DND-41 (cell line): ENCODE measurements around the gene CTTNBP2NL.
"Not testable (repeated sequence)": the region's sequence is repeated elsewhere in the genome, so short reads cannot be mapped to it uniquely, and the experiment has no call there.

Experiments
- ATAC-seq: fragments of 200-7000 bp; cut with Tn5 transposase; 3 replicates; pipeline ENCODE4 v1.9.1; 2021; ENCODE audit warnings: low read depth; ENCODE audit not compliant: insufficient read depth
- DNase-seq: peaks from one replicate; pipeline ENCODE4 v3.0.0-alpha.2; 2020
- H2AFZ ChIP-seq: 2 replicates; pipeline ENCODE4 v1.6.0; 2012; ENCODE audit warnings: low read depth, low read length
- H3K27ac ChIP-seq: 2 replicates; pipeline ENCODE4 v1.5.1; 2012; ENCODE audit warnings: low read length, inconsistent platforms
- H3K27me3 ChIP-seq: fragments of 200-600 bp; sonication (generic); 2 replicates; pipeline ENCODE4 v1.6.0; 2012; ENCODE audit warnings: low read length, mild to moderate bottlenecking, inconsistent platforms; ENCODE audit not compliant: insufficient read depth, poor library complexity
- H3K36me3 ChIP-seq: 2 replicates; pipeline ENCODE4 v1.5.1; 2012; ENCODE audit warnings: low read length, inconsistent platforms; ENCODE audit not compliant: insufficient read depth
- H3K4me1 ChIP-seq: 2 replicates; pipeline ENCODE4 v1.5.1; 2012; ENCODE audit warnings: mild to moderate bottlenecking, low read length; ENCODE audit not compliant: insufficient read depth
- H3K4me2 ChIP-seq: 2 replicates; pipeline ENCODE4 v1.6.0; 2012; ENCODE audit warnings: mild to moderate bottlenecking, moderate library complexity, low read length, inconsistent platforms; ENCODE audit not compliant: insufficient read depth
- H3K4me3 ChIP-seq, 2 experiments: fragments of 200-600 bp in 1 of 2; shearing (Covaris generic) in 1 of 2; 2 replicates each; pipeline ENCODE4 v1.5.1; 2012 to 2016; ENCODE audit warnings: inconsistent platforms in 2 of 2, low read length in 2 of 2, mild to moderate bottlenecking in 2 of 2, low read depth in 1 of 2, moderate library complexity in 1 of 2
- H3K79me2 ChIP-seq: 2 replicates; pipeline ENCODE4 v1.6.0; 2012; ENCODE audit warnings: low read length, inconsistent platforms; ENCODE audit not compliant: insufficient read depth
- H3K9ac ChIP-seq: 2 replicates; pipeline ENCODE4 v1.6.0; 2012; ENCODE audit warnings: low read depth, mild to moderate bottlenecking, inconsistent platforms, low read length, moderate library complexity
- H3K9me3 ChIP-seq: 2 replicates; pipeline ENCODE4 v1.5.1; 2012; ENCODE audit warnings: low read length, moderate library complexity, mild to moderate bottlenecking, inconsistent platforms; ENCODE audit not compliant: insufficient read depth, severe bottlenecking
- H4K20me1 ChIP-seq: 2 replicates; pipeline ENCODE4 v1.6.0; 2012; ENCODE audit warnings: low read length; ENCODE audit not compliant: insufficient read depth
- EZH2 ChIP-seq: IDR thresholded peaks from 3 replicates; pipeline ENCODE4 v1.6.1; 2012; ENCODE audit warnings: borderline replicate concordance, low read depth, mild to moderate bottlenecking, moderate library complexity, low read length, inconsistent platforms; ENCODE audit not compliant: severe bottlenecking
- TF ChIP-seq, protein P1 (sequence below): IDR thresholded peaks from 2 replicates; pipeline ENCODE4 v1.5.1; 2012; ENCODE audit warnings: borderline replicate concordance, low read length, moderate library complexity, mild to moderate bottlenecking; ENCODE audit not compliant: poor library complexity, severe bottlenecking; ENCODE audit errors: extremely low read depth

Gene CTTNBP2NL

DNA sequence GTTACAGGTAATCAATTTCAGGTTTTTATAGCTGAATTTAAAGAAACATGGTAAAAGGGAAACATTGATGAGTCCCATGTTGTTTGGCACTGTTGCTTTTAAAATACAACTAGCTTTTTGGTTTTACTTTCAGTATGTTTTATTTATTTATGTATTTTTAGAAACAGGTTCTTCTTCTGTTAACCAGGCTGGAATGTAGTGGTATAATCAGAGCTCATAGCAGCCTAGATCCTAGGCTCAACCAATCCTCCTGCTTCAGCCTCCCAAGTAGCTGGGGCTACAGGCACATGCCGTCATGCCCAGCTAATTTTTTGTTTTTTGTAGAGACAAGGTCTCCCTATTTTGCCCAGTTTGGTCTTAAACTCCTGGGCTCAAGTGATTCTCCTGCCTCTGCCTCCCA is 50.4 kb downstream of the CTTNBP2NL start:
- DNase-seq (no peak), ATAC-seq (no peak)
- Histone ChIP-seq H2AFZ (no peak overlapping the region), H3K27ac (no peak overlapping the region), H4K20me1 (no peaks in the 10 kb centered on the region), H3K79me2 (no peaks in the 10 kb centered on the region), H3K4me2 (no peak overlapping the region), H3K4me3 (no peak overlapping the region), H3K9ac (no peak overlapping the region), H3K9me3 (no peaks in the 10 kb centered on the region), H3K27me3 (no peaks in the 10 kb centered on the region), H3K36me3 (no peaks in the 10 kb centered on the region), H3K4me1 (no peaks in the 10 kb centered on the region)
- TF ChIP-seq, protein P1, sequence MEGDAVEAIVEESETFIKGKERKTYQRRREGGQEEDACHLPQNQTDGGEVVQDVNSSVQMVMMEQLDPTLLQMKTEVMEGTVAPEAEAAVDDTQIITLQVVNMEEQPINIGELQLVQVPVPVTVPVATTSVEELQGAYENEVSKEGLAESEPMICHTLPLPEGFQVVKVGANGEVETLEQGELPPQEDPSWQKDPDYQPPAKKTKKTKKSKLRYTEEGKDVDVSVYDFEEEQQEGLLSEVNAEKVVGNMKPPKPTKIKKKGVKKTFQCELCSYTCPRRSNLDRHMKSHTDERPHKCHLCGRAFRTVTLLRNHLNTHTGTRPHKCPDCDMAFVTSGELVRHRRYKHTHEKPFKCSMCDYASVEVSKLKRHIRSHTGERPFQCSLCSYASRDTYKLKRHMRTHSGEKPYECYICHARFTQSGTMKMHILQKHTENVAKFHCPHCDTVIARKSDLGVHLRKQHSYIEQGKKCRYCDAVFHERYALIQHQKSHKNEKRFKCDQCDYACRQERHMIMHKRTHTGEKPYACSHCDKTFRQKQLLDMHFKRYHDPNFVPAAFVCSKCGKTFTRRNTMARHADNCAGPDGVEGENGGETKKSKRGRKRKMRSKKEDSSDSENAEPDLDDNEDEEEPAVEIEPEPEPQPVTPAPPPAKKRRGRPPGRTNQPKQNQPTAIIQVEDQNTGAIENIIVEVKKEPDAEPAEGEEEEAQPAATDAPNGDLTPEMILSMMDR = no peak

- no peaks in the 10 kb centered on the region for H3K4me1 ChIP-seq
- no peak overlapping the region for H3K27ac ChIP-seq
- ATAC-seq (no peak), DNase-seq (no peak)
- TF ChIP-seq EZH2 = no peak
- TF ChIP-seq, protein P1 = no peak
- no peak overlapping the region for H3K9ac ChIP-seq
- H3K27me3 ChIP-seq = no peaks in the 10 kb centered on the region
- H3K4me3 ChIP-seq = no peak overlapping the region
- no peak overlapping the region for H2AFZ ChIP-seq
- no peaks in the 10 kb centered on the region for H3K79me2 ChIP-seq
- H4K20me1 ChIP-seq = no peaks in the 10 kb centered on the region
- no peak overlapping the region for H3K4me2 ChIP-seq
- H3K36me3 ChIP-seq = no peaks in the 10 kb centered on the region
- no peaks in the 10 kb centered on the region for H3K9me3 ChIP-seq
These were observed 53.1 kb downstream of the CTTNBP2NL start for GRCh38 chr1:112448904-112449629.

DNA sequence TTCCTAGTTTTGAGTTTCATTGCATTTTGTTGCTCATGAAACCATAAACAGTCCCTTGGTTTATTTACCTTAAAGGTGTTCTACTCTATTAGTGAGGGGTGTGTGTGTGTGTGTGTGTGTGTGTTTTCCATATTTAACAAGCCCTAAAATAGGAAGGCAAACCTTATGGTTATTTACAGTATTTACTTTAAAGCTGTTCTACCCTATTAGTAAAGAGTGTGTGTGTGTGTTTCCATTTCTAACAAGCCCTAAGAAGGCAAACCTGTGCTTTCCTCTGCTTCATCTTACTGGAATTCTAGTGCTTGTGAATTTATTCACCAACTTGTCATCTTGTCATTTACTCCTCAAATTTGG is 53.6 kb downstream of the CTTNBP2NL start:
- Histone ChIP-seq H3K36me3 (peaks cover 3% of the 10 kb centered on the region; the same call in 1 of the 2 replicates), H3K4me3 (no peak overlapping the region), H4K20me1 (no peaks in the 10 kb centered on the region), H3K4me1 (no peaks in the 10 kb centered on the region), H2AFZ (no peak overlapping the region), H3K4me2 (no peak overlapping the region), H3K27ac (no peak overlapping the region), H3K79me2 (no peaks in the 10 kb centered on the region), H3K9me3 (no peaks in the 10 kb centered on the region), H3K9ac (no peak overlapping the region), H3K27me3 (no peaks in the 10 kb centered on the region)
- TF ChIP-seq EZH2 = no peak
- TF ChIP-seq, protein P1 = no peak
- DNase-seq (no peak), ATAC-seq (no peak)

GRCh38 chr1:112450773-112451172 is 54.8 kb downstream of the CTTNBP2NL start:
- peaks cover 6% of the 10 kb centered on the region; the same call in 1 of the 2 replicates for H3K36me3 ChIP-seq
- H3K4me2 ChIP-seq = no peak overlapping the region
- H3K79me2 ChIP-seq = no peaks in the 10 kb centered on the region
- H3K9ac ChIP-seq = no peak overlapping the region
- H4K20me1 ChIP-seq = no peaks in the 10 kb centered on the region
- no peaks in the 10 kb centered on the region for H3K9me3 ChIP-seq
- H3K27ac ChIP-seq = no peak overlapping the region
- H2AFZ ChIP-seq = no peak overlapping the region
- ATAC-seq (no peak), DNase-seq (no peak)
- TF ChIP-seq EZH2 = no peak
- TF ChIP-seq, protein P1 = no peak
- H3K27me3 ChIP-seq = no peaks in the 10 kb centered on the region
- H3K4me3 ChIP-seq = no peak overlapping the region
- H3K4me1 ChIP-seq = no peaks in the 10 kb centered on the region

DNA sequence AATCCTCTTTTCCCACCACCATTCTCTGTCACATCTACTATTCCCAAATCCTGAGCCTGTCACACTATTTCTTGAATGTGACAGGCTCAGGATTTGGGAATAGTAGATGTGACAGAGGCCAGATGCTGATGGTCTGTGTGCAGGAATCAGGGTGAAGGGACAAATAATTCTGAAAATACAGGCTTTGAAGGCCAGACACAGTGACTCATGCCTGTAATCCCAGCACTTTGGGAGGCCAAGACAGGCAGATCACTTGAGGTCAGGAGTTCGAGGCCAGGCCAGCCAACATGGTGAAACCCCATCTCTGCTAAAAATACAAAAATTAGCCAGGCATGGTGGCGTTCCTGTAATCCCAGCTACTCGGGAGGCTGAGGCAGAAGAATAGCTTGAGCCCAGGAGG is 55.3 kb downstream of the CTTNBP2NL start:
- ATAC-seq = not testable (repeated sequence)

More for the DNA sequence above, 55.3 kb downstream of the CTTNBP2NL start:
- not testable (repeated sequence) for H3K4me1 ChIP-seq, H3K27ac ChIP-seq, H3K27me3 ChIP-seq, H3K9ac ChIP-seq, DNase-seq, H4K20me1 ChIP-seq, H3K9me3 ChIP-seq, H3K4me3 ChIP-seq, H3K4me2 ChIP-seq, H3K79me2 ChIP-seq, H2AFZ ChIP-seq
- H3K36me3 ChIP-seq = peaks cover 11% of the 10 kb centered on the region
